Hepatocyte (in vitro differentiated cells): Measurements from ENCODE around the gene SNX12. TPM values are rescaled to one million over a fixed set of nuclear protein-coding genes. Genes with fewer than 3 reads are reported as not detected.

Source experiments
- DNase-seq: peaks from one replicate; pipeline ENCODE4 v3.0.0-alpha.2; 2016; ENCODE audit warnings: low spot score
- H2AFZ ChIP-seq: fragments of 200-600 bp; sonication (generic); 2 replicates; pipeline ENCODE4 v1.6.0; 2016; ENCODE audit warnings: antibody characterized with exemption, mild to moderate bottlenecking
- H3K27ac ChIP-seq: fragments of 200-600 bp; sonication (generic); 2 replicates; pipeline ENCODE4 v1.5.1; 2016; ENCODE audit warnings: mild to moderate bottlenecking
- H3K27me3 ChIP-seq: fragments of 200-600 bp; sonication (generic); 2 replicates; pipeline ENCODE4 v1.6.1; 2016
- H3K36me3 ChIP-seq: fragments of 200-600 bp; sonication (generic); replicated peaks from 2 replicates; pipeline ENCODE4 v1.5.1; 2016; ENCODE audit warnings: low read depth; ENCODE audit not compliant: insufficient read depth
- H3K4me1 ChIP-seq: fragments of 200-600 bp; sonication (generic); 2 replicates; pipeline ENCODE4 v1.5.1; 2016; ENCODE audit warnings: mild to moderate bottlenecking, moderate library complexity; ENCODE audit not compliant: insufficient read depth
- H3K4me2 ChIP-seq: fragments of 200-600 bp; sonication (generic); 2 replicates; pipeline ENCODE4 v1.6.0; 2016
- H3K4me3 ChIP-seq: fragments of 200-600 bp; sonication (generic); 2 replicates; pipeline ENCODE4 v1.5.1; 2016; ENCODE audit warnings: mild to moderate bottlenecking
- H3K79me2 ChIP-seq: fragments of 200-600 bp; sonication (generic); 2 replicates; pipeline ENCODE4 v1.6.0; 2017; ENCODE audit warnings: mild to moderate bottlenecking
- H3K9me2 ChIP-seq: fragments of 200-600 bp; sonication (generic); replicated peaks from 2 replicates; pipeline ENCODE4 v1.6.0; 2017; ENCODE audit warnings: mild to moderate bottlenecking; ENCODE audit not compliant: insufficient read depth
- H3K9me3 ChIP-seq: fragments of 200-600 bp; sonication (generic); 2 replicates; pipeline ENCODE4 v1.5.1; 2016; ENCODE audit warnings: low read depth, mild to moderate bottlenecking
- H4K20me1 ChIP-seq: fragments of 200-600 bp; sonication (generic); 2 replicates; pipeline ENCODE4 v1.6.0; 2016; ENCODE audit warnings: mild to moderate bottlenecking; ENCODE audit not compliant: insufficient read depth, poor library complexity, severe bottlenecking
- CTCF ChIP-seq: fragments of 200-600 bp; sonication (generic); IDR thresholded peaks from 2 replicates; pipeline ENCODE4 v1.5.1; 2016; ENCODE audit warnings: antibody characterized with exemption, mild to moderate bottlenecking; ENCODE audit not compliant: poor library complexity
- EZH2 ChIP-seq: fragments of 200-600 bp; sonication (generic); IDR thresholded peaks from 2 replicates; pipeline ENCODE4 v1.6.1; 2016; ENCODE audit warnings: antibody characterized with exemption, mild to moderate bottlenecking, borderline replicate concordance
- EZH2phosphoT487 ChIP-seq: fragments of 200-600 bp; sonication (generic); IDR thresholded peaks from one replicate; pipeline ENCODE4 v1.6.1; 2018; ENCODE audit warnings: antibody characterized with exemption, mild to moderate bottlenecking, low read depth, moderate library complexity; ENCODE audit not compliant: unreplicated experiment, severe bottlenecking
- WGBS: methylation state at CpG from one replicate; pipeline ENCODE4 v1.1.6; 2016; ENCODE audit warnings: low lambda C conversion rate; ENCODE audit errors: missing lambda C conversion rate; 5-methylcytosine and 5-hydroxymethylcytosine counted together
- polyA plus RNA-seq: library from polyadenylated mRNA; unstranded; fragments of >200 nt; fragmentation: Nextera tagmentation; extraction: Ambion mirVana; gene quantifications from 2 replicates; pipeline ENCODE4 v1.2.1, GENCODE V29; 2016
- total RNA-seq: library from RNA; depleted of rRNA; stranded (reverse); fragments of >200 nt; gene quantifications from 2 replicates; pipeline ENCODE4 v1.2.3, GENCODE V29; 2014

SNX12 gene
- total and polyA plus RNA-seq, 2 experiments from 2014 or later, result 8.3 to 68.8 TPM

- Histone ChIP-seq H2AFZ (no peak overlapping the region), H3K4me3 (no peak overlapping the region), H3K79me2 (no peaks in the 10 kb centered on the region), H3K4me2 (no peak overlapping the region), H3K36me3 (no peaks in the 10 kb centered on the region), H3K9me3 (no peaks in the 10 kb centered on the region), H3K27me3 (no peaks in the 10 kb centered on the region), H3K27ac (no peak overlapping the region), H3K4me1 (peaks cover 32% of the 10 kb centered on the region), H3K9me2 (no peaks in the 10 kb centered on the region), H4K20me1 (no peaks in the 10 kb centered on the region)
- no peak for DNase-seq
- TF ChIP-seq EZH2 (no peak), CTCF (no peak), EZH2phosphoT487 (no peak)
- 57% methylated on average over 4 of the region's 4 CpGs for whole genome bisulfite sequencing
These were observed 31.6 kb upstream of the SNX12 start for GRCh38 chrX:71099736-71100135.

GRCh38 chrX:71098951-71099506, 30.9 kb upstream of the SNX12 start:
- Histone ChIP-seq H3K27ac (no peak overlapping the region), H3K9me3 (no peaks in the 10 kb centered on the region), H3K4me3 (no peak overlapping the region), H3K79me2 (no peaks in the 10 kb centered on the region), H3K27me3 (no peaks in the 10 kb centered on the region), H3K9me2 (no peaks in the 10 kb centered on the region), H4K20me1 (no peaks in the 10 kb centered on the region), H2AFZ (no peak overlapping the region), H3K4me2 (no peak overlapping the region), H3K36me3 (no peaks in the 10 kb centered on the region), H3K4me1 (peaks cover 28% of the 10 kb centered on the region)
- WGBS, result 71% methylated on average over 4 of the region's 5 CpGs
- DNase-seq, result no peak
- TF ChIP-seq EZH2phosphoT487 (no peak), CTCF (no peak), EZH2 (no peak)

DNA sequence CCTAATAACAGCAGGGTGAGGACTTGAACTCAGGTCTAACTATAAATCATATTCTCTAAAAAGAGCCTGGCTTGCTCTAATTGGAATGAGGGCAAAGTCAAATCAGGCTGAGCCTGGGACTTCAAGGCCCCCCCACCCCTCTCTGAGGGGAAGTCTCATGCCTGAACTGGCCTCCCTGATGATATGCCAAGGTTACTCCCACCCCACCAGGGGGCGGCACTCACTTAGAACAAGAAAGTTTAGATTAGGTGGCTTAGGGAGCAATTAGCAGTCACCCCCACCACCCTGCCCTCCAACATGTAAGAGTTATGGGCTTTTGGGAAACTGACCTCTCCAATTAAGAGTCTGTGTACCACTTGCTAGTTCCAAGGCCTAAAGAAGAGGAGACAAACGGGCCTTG, 30.2 kb upstream of the SNX12 start:
- H4K20me1 ChIP-seq, result no peaks in the 10 kb centered on the region
- H3K27ac ChIP-seq, result no peak overlapping the region
- no peak overlapping the region for H3K4me3 ChIP-seq
- WGBS, result 46% methylated on average over 2 of the region's 2 CpGs
- no peaks in the 10 kb centered on the region for H3K79me2 ChIP-seq
- H3K4me2 ChIP-seq, result peak overlapping the region; percentile 91
- H3K36me3 ChIP-seq, result no peaks in the 10 kb centered on the region
- no peaks in the 10 kb centered on the region for H3K27me3 ChIP-seq
- H3K4me1 ChIP-seq, result peaks cover 21% of the 10 kb centered on the region
- peak; percentile 63 for DNase-seq
- no peak overlapping the region for H2AFZ ChIP-seq
- no peaks in the 10 kb centered on the region for H3K9me3 ChIP-seq
- TF ChIP-seq CTCF (peak; percentile 41), EZH2 (no peak)
- no peaks in the 10 kb centered on the region for H3K9me2 ChIP-seq

DNA sequence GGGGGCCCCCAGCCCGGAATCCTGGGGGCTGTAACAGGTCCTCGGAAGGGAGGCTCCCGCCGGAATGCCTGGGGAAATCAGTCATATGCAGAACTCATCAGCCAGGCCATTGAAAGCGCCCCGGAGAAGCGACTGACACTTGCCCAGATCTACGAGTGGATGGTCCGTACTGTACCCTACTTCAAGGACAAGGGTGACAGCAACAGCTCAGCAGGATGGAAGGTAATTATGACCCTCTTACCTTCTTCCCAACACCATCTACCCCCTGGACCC, 28.6 kb upstream of the SNX12 start:
- TF ChIP-seq EZH2, result no peak
- no peak for TF ChIP-seq EZH2phosphoT487
- no peak for TF ChIP-seq CTCF
- no peaks in the 10 kb centered on the region for H4K20me1 ChIP-seq
- no peaks in the 10 kb centered on the region for H3K9me2 ChIP-seq
- 35% methylated on average over 9 of the region's 9 CpGs for WGBS
- no peaks in the 10 kb centered on the region for H3K27me3 ChIP-seq
- H3K9me3 ChIP-seq, result no peaks in the 10 kb centered on the region
- peaks cover 8% of the 10 kb centered on the region for H3K4me1 ChIP-seq
- no peaks in the 10 kb centered on the region for H3K79me2 ChIP-seq
- H3K4me2 ChIP-seq, result peak overlapping the region; percentile 91
- no peak for DNase-seq
- no peaks in the 10 kb centered on the region for H3K36me3 ChIP-seq
- no peak overlapping the region for H2AFZ ChIP-seq
- H3K4me3 ChIP-seq, result peak overlapping the region; percentile 43
- peak overlapping the region; percentile 65 for H3K27ac ChIP-seq
